GM12891 (cell line): ENCODE results near the gene IMMP2L.

Experiments
- DNase-seq: peaks from one replicate; pipeline ENCODE4 v3.0.0; 2011; ENCODE audit warnings: low spot score; ENCODE audit not compliant: insufficient read length
- FAIRE-seq: peaks from 2 replicates; lab custom pipeline; 2011; peaks lifted over from hg19 to GRCh38; lab: Jason Lieb, UNC
- PAX5 ChIP-seq: IDR thresholded peaks from 2 replicates; pipeline ENCODE4 v1.6.1; 2011; ENCODE audit warnings: low read length, moderate library complexity, mild to moderate bottlenecking; ENCODE audit not compliant: insufficient read depth, severe bottlenecking
- POLR2A ChIP-seq: IDR thresholded peaks from 2 replicates; pipeline ENCODE4 v1.6.1; 2011; ENCODE audit warnings: low read depth, low read length, control low read depth
- POLR2AphosphoS5 ChIP-seq: IDR thresholded peaks from 2 replicates; pipeline ENCODE4 v1.6.1; 2011; ENCODE audit warnings: low read depth, low read length, control low read depth
- POU2F2 ChIP-seq: IDR thresholded peaks from 2 replicates; pipeline ENCODE4 v1.6.1; 2011; ENCODE audit warnings: low read depth, mild to moderate bottlenecking, control low read depth, low read length, moderate library complexity
- SPI1 ChIP-seq: IDR thresholded peaks from 2 replicates; pipeline ENCODE4 v1.6.1; 2011; ENCODE audit warnings: low read depth, low read length, control low read depth
- TAF1 ChIP-seq: IDR thresholded peaks from 2 replicates; pipeline ENCODE4 v1.6.1; 2011; ENCODE audit warnings: low read depth, low read length, control low read depth

IMMP2L gene

GRCh38 chr7:110780712-110781111, 781.6 kb downstream of the IMMP2L start:
- TF ChIP-seq SPI1 = no peak
- TF ChIP-seq PAX5 = no peak
- TF ChIP-seq POU2F2 = no peak
- no peak for TF ChIP-seq POLR2AphosphoS5
- no peak for TF ChIP-seq POLR2A
- TF ChIP-seq TAF1 = no peak
- DNase-seq = no peak
- FAIRE-seq = no peak

- no peak for FAIRE-seq
- DNase-seq = no peak
- TF ChIP-seq PAX5 = no peak
- no peak for TF ChIP-seq POU2F2
Observed at GRCh38 chr7:110779339-110779738, 783.0 kb downstream of the IMMP2L start.

GRCh38 chr7:110775046-110775445, 787.2 kb downstream of the IMMP2L start:
- TF ChIP-seq PAX5 (no peak), TAF1 (no peak), POU2F2 (no peak), SPI1 (no peak), POLR2AphosphoS5 (no peak), POLR2A (no peak)
- no peak for FAIRE-seq
- no peak for DNase-seq

GRCh38 chr7:110774071-110774470, 788.2 kb downstream of the IMMP2L start:
- TF ChIP-seq PAX5 (no peak), POLR2A (no peak), TAF1 (no peak), POLR2AphosphoS5 (no peak), POU2F2 (no peak), SPI1 (no peak)
- FAIRE-seq = no peak
- DNase-seq = no peak

GRCh38 chr7:110772615-110773014, 789.7 kb downstream of the IMMP2L start:
- TF ChIP-seq POLR2AphosphoS5 (no peak), POU2F2 (no peak), PAX5 (no peak), SPI1 (no peak), POLR2A (no peak), TAF1 (no peak)
- FAIRE-seq (no peak), DNase-seq (no peak)

GRCh38 chr7:110771717-110772116, 790.6 kb downstream of the IMMP2L start:
- DNase-seq (no peak), FAIRE-seq (no peak)
- TF ChIP-seq TAF1 = no peak
- TF ChIP-seq POLR2A = no peak

GRCh38 chr7:110767550-110768110, 794.7 kb downstream of the IMMP2L start:
- FAIRE-seq (no peak), DNase-seq (no peak)
- TF ChIP-seq TAF1 (no peak), SPI1 (no peak)

GRCh38 chr7:110766864-110767263, 795.4 kb downstream of the IMMP2L start:
- no peak for TF ChIP-seq POLR2AphosphoS5
- TF ChIP-seq TAF1 = no peak
- TF ChIP-seq POU2F2 = no peak
- TF ChIP-seq PAX5 = no peak
- no peak for TF ChIP-seq POLR2A
- TF ChIP-seq SPI1 = no peak
- DNase-seq (no peak), FAIRE-seq (no peak)

- no peak for TF ChIP-seq POU2F2
- TF ChIP-seq POLR2A = no peak
- TF ChIP-seq POLR2AphosphoS5 = no peak
- TF ChIP-seq SPI1 = no peak
- TF ChIP-seq PAX5 = no peak
- no peak for TF ChIP-seq TAF1
- DNase-seq = no peak
- FAIRE-seq = no peak
Observed at GRCh38 chr7:110764852-110765251, 797.4 kb downstream of the IMMP2L start.

GRCh38 chr7:110762546-110763225, 799.6 kb downstream of the IMMP2L start:
- TF ChIP-seq POLR2AphosphoS5 = no peak
- no peak for TF ChIP-seq SPI1
- no peak for TF ChIP-seq POLR2A
- no peak for DNase-seq
- no peak for FAIRE-seq
